ENCODE results near the gene SLC12A8.

- no peak for TF ChIP-seq POLR2A (IDR thresholded peaks at IDR 0.05; ENCODE audit: low read depth, low read length)
- TF ChIP-seq POLR2AphosphoS5 (IDR thresholded peaks at IDR 0.05; ENCODE audit: low read depth, low read length) = no peak
- TF ChIP-seq SPI1 (IDR thresholded peaks at IDR 0.05; ENCODE audit: low read depth, low read length) = no peak
Observed at GRCh38 chr3:125156456-125156855, 56.1 kb downstream of the SLC12A8 start.

Data from GM12891 (cell line).